GM12878 (cell line): ENCODE measurements around the gene COPG2. TPM values are rescaled to one million over a fixed set of nuclear protein-coding genes. Genes with fewer than 3 reads are reported as not detected.

ENCODE experiments used
- ATAC-seq: fragments of 200-7000 bp; cut with Tn5 transposase; 3 replicates; pipeline ENCODE4 v1.9.1; 2020; ENCODE audit warnings: mild to moderate bottlenecking, moderate library complexity
- BruUV-seq: library from RNA; stranded (reverse); fragments of 400-500 nt; replicated peaks from 2 replicates; lab custom pipeline; 2021; lab: Mats Ljungman, UMichigan
- CTCF ChIA-PET: fragments of 300-600 bp; sonication (Branson Sonifier 250); formaldehyde crosslinking; extraction: SDS; loops from one replicate; lab custom pipeline; 2021; ENCODE audit warnings: inconsistent platforms; lab: Yijun Ruan, JAX
- POLR2A ChIA-PET: fragments of 350-600 bp; formaldehyde crosslinking; extraction: SDS; loops from one replicate; lab custom pipeline; 2021; ENCODE audit warnings: inconsistent platforms; lab: Charles Lee
- RAD21 ChIA-PET: fragments of 300-600 bp; sonication (Branson Sonifier 250); formaldehyde crosslinking; loops from one replicate; lab custom pipeline; 2023; ENCODE audit warnings: antibody characterized with exemption; ENCODE audit not compliant: unreplicated experiment; lab: Charles Lee
- SMC1A ChIA-PET: fragments of 300-600 bp; sonication (Branson Sonifier 250); formaldehyde crosslinking; loops from one replicate; lab custom pipeline; 2023; ENCODE audit not compliant: unreplicated experiment, uncharacterized antibody; lab: Charles Lee
- DNase-seq: peaks from one replicate; pipeline ENCODE4 v3.0.0-alpha.2; 2011; ENCODE audit warnings: low read depth, low spot score
- FAIRE-seq: peaks from 3 replicates; lab custom pipeline; 2011; peaks lifted over from hg19 to GRCh38; lab: Jason Lieb, UNC
- H2AFZ ChIP-seq: 2 replicates; pipeline ENCODE4 v1.6.0; 2011; ENCODE audit warnings: low read depth, low read length, control low read depth; ENCODE audit not compliant: control insufficient read depth
- H3K27ac ChIP-seq: 2 replicates; pipeline ENCODE4 v1.5.1; 2011; ENCODE audit warnings: control low read depth; ENCODE audit not compliant: control insufficient read depth, insufficient read depth
- H3K27me3 ChIP-seq, 2 experiments: replicated peaks in 1 of 2; 2 replicates each; pipeline versions ENCODE4 v1.6.0 to v1.6.1; 2011; ENCODE audit warnings: low read length in 1 of 2; ENCODE audit not compliant: control insufficient read depth in 2 of 2, insufficient read depth in 2 of 2
- H3K36me3 ChIP-seq, 2 experiments: 2 replicates each; pipeline ENCODE4 v1.5.1; 2011; ENCODE audit warnings: low read length in 1 of 2; ENCODE audit not compliant: control insufficient read depth in 2 of 2, insufficient read depth in 2 of 2
- H3K4me1 ChIP-seq: 2 replicates; pipeline ENCODE4 v1.6.1; 2011; ENCODE audit warnings: mild to moderate bottlenecking, low read length, moderate library complexity, mixed read lengths; ENCODE audit not compliant: control insufficient read depth, insufficient read depth
- H3K4me2 ChIP-seq: 2 replicates; pipeline ENCODE4 v1.6.0; 2011; ENCODE audit warnings: control low read depth; ENCODE audit not compliant: control insufficient read depth, insufficient read depth
- H3K4me3 ChIP-seq: fragments of 200-600 bp; sonication (generic); 2 replicates; pipeline ENCODE4 v1.5.1; 2016
- H3K79me2 ChIP-seq: 2 replicates; pipeline ENCODE4 v1.6.0; 2011; ENCODE audit warnings: low read length; ENCODE audit not compliant: control insufficient read depth, insufficient read depth
- H3K9ac ChIP-seq: 2 replicates; pipeline ENCODE4 v1.8.0; 2011; ENCODE audit warnings: low read length, control low read depth, mixed read lengths; ENCODE audit not compliant: control insufficient read depth, insufficient read depth
- H3K9me3 ChIP-seq: replicated peaks from 3 replicates; pipeline ENCODE4 v1.5.1; 2011; ENCODE audit warnings: mild to moderate bottlenecking, low read length; ENCODE audit not compliant: control insufficient read depth, insufficient read depth
- H4K20me1 ChIP-seq: 2 replicates; pipeline ENCODE4 v1.6.0; 2011; ENCODE audit not compliant: control insufficient read depth, insufficient read depth
- ASH2L ChIP-seq: fragments of 300-600, 200-600 bp; sonication (generic); IDR thresholded peaks from 2 replicates; pipeline ENCODE4 v1.6.1; 2017; ENCODE audit warnings: low read depth, mild to moderate bottlenecking, borderline replicate concordance
- EED ChIP-seq: sonication (generic); IDR thresholded peaks from 2 replicates; pipeline ENCODE4 v1.6.1; 2016; ENCODE audit warnings: antibody characterized with exemption, low read depth
- EZH2 ChIP-seq: IDR thresholded peaks from 2 replicates; pipeline ENCODE4 v1.6.1; 2012; ENCODE audit warnings: low read depth, mild to moderate bottlenecking, control low read depth, inconsistent platforms, low read length, borderline replicate concordance; ENCODE audit not compliant: control insufficient read depth
- FOXM1 ChIP-seq: IDR thresholded peaks from 2 replicates; pipeline ENCODE4 v1.6.1; 2012; ENCODE audit warnings: low read depth, mild to moderate bottlenecking, inconsistent platforms, low read length, moderate library complexity
- GATAD2B ChIP-seq: fragments of 450-650 bp; conservative IDR thresholded peaks from 2 replicates; pipeline ENCODE4 v1.6.1; 2017; ENCODE audit warnings: low read depth, mild to moderate bottlenecking, moderate library complexity
- KAT2A ChIP-seq: conservative IDR thresholded peaks from 2 replicates; pipeline ENCODE4 v1.6.1; 2011; ENCODE audit warnings: low read depth, low read length; ENCODE audit not compliant: control insufficient read depth
- KDM1A ChIP-seq: fragments of 200-600 bp; sonication (generic); IDR thresholded peaks from 2 replicates; pipeline ENCODE4 v1.6.1; 2016; ENCODE audit warnings: borderline replicate concordance
- NKRF ChIP-seq: fragments of 450-650 bp; conservative IDR thresholded peaks from 2 replicates; pipeline ENCODE4 v1.6.1; 2017; ENCODE audit warnings: mild to moderate bottlenecking, moderate library complexity
- RBBP5 ChIP-seq: fragments of 200-600 bp; sonication (generic); conservative IDR thresholded peaks from 2 replicates; pipeline ENCODE4 v1.6.1; 2016
- SIX5 ChIP-seq: IDR thresholded peaks from 2 replicates; pipeline ENCODE4 v1.6.1; 2011; ENCODE audit warnings: mild to moderate bottlenecking, low read depth, low read length, moderate library complexity; ENCODE audit not compliant: severe bottlenecking
- ZNF274 ChIP-seq: IDR thresholded peaks from one replicate; pipeline ENCODE4 v1.8.0; 2011; ENCODE audit not compliant: insufficient read length, insufficient read depth
- ZSCAN29 ChIP-seq: fragments of 450-650 bp; IDR thresholded peaks from 2 replicates; pipeline ENCODE4 v1.6.1; 2017; ENCODE audit warnings: mild to moderate bottlenecking, moderate library complexity
- ZZZ3 ChIP-seq: IDR thresholded peaks from 2 replicates; pipeline ENCODE4 v1.6.1; 2011; ENCODE audit warnings: low read depth; ENCODE audit not compliant: control insufficient read depth, insufficient read length
- WGBS: methylation state at CpG from one replicate; pipeline ENCODE4 v1.1.6; 2016; ENCODE audit warnings: low lambda C conversion rate; ENCODE audit not compliant: insufficient replicate concordance, insufficient coverage; ENCODE audit errors: missing lambda C conversion rate; 5-methylcytosine and 5-hydroxymethylcytosine counted together
- in situ Hi-C: fragments of 300-500 bp; cut with MboI; formaldehyde crosslinking; loops from 9 replicates; pipeline ENCODE4 v1.14.3; 2018; ENCODE audit warnings: mixed read lengths
- intact Hi-C: fragments of 100-400 bp; cut with micrococcal nuclease; formaldehyde crosslinking; loops from one replicate; pipeline ENCODE4 v1.14.2; 2022; ENCODE audit not compliant: unreplicated experiment
- polyA plus RNA-seq, 11 experiments: library from polyadenylated mRNA; depleted of rRNA in 4 of 11; unstranded in 6 of 11; stranded (reverse) in 5 of 11; fragments of >200 nt; fragmentation: Nextera tagmentation in 4 of 11; fragmentation: Illumina TruSeq in 1 of 11; extraction: Ambion mirVana in 4 of 11; extraction: Trizol in 1 of 11; gene quantifications; 1 replicate in 1 of 11; 2 replicates in 10 of 11; pipeline versions ENCODE4 v1.2.1 to v1.2.3, GENCODE V29; 2011 to 2016; ENCODE audit warnings: inconsistent platforms in 2 of 11, missing spikeins in 2 of 11, low read depth in 1 of 11
- total RNA-seq, 4 experiments: library from RNA; depleted of rRNA in 3 of 4; stranded (reverse); fragments of >200 nt in 3 of 4; fragmentation: Illumina TruSeq in 1 of 4; extraction: Trizol in 1 of 4; gene quantifications; 2 replicates each; pipeline versions ENCODE4 v1.2.1 to v1.2.3, GENCODE V29; 2013 to 2021
- TF ChIP-seq, protein P1 (sequence below): IDR thresholded peaks from 2 replicates; pipeline ENCODE4 v1.6.1; 2012; ENCODE audit warnings: mild to moderate bottlenecking, low read depth, low read length
- TF ChIP-seq, protein P2 (sequence below): IDR thresholded peaks from 2 replicates; pipeline ENCODE4 v1.6.1; 2012; ENCODE audit warnings: low read depth, low read length, improper control_type of control experiment

COPG2 gene
- total and polyA plus RNA-seq, 10 of the 15 experiments (the other 5 are each of a cell fraction or from before 2014, with no cell fraction given) = 3.4 to 37.8 (median 16.7) TPM

GRCh38 chr7:130699686-130700085, 31.1 kb upstream of the COPG2 start:
- Histone ChIP-seq H3K36me3 (no peaks in the 10 kb centered on the region), H3K4me1 (no peaks in the 10 kb centered on the region), H3K9me3 (no peaks in the 10 kb centered on the region), H4K20me1 (no peaks in the 10 kb centered on the region), H2AFZ (no peak overlapping the region), H3K27me3 (no peaks in the 10 kb centered on the region), H3K4me3 (no peak overlapping the region), H3K9ac (no peak overlapping the region), H3K27ac (no peak overlapping the region), H3K79me2 (no peaks in the 10 kb centered on the region), H3K4me2 (no peak overlapping the region)
- ChIA-PET CTCF (no interaction called here), RAD21 (no interaction called here), SMC1A (no interaction called here), POLR2A (no interaction called here)
- 51% methylated on average over 4 of the region's 4 CpGs for WGBS
- TF ChIP-seq ZSCAN29 = no peak
- TF ChIP-seq, protein P1, sequence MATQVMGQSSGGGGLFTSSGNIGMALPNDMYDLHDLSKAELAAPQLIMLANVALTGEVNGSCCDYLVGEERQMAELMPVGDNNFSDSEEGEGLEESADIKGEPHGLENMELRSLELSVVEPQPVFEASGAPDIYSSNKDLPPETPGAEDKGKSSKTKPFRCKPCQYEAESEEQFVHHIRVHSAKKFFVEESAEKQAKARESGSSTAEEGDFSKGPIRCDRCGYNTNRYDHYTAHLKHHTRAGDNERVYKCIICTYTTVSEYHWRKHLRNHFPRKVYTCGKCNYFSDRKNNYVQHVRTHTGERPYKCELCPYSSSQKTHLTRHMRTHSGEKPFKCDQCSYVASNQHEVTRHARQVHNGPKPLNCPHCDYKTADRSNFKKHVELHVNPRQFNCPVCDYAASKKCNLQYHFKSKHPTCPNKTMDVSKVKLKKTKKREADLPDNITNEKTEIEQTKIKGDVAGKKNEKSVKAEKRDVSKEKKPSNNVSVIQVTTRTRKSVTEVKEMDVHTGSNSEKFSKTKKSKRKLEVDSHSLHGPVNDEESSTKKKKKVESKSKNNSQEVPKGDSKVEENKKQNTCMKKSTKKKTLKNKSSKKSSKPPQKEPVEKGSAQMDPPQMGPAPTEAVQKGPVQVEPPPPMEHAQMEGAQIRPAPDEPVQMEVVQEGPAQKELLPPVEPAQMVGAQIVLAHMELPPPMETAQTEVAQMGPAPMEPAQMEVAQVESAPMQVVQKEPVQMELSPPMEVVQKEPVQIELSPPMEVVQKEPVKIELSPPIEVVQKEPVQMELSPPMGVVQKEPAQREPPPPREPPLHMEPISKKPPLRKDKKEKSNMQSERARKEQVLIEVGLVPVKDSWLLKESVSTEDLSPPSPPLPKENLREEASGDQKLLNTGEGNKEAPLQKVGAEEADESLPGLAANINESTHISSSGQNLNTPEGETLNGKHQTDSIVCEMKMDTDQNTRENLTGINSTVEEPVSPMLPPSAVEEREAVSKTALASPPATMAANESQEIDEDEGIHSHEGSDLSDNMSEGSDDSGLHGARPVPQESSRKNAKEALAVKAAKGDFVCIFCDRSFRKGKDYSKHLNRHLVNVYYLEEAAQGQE = no peak
- no peak for TF ChIP-seq ZZZ3
- no peak for TF ChIP-seq RBBP5
- no peak for TF ChIP-seq NKRF
- no peak for TF ChIP-seq ASH2L
- no peak for TF ChIP-seq EZH2
- TF ChIP-seq FOXM1 = no peak
- no peak for TF ChIP-seq KAT2A
- TF ChIP-seq, protein P2, sequence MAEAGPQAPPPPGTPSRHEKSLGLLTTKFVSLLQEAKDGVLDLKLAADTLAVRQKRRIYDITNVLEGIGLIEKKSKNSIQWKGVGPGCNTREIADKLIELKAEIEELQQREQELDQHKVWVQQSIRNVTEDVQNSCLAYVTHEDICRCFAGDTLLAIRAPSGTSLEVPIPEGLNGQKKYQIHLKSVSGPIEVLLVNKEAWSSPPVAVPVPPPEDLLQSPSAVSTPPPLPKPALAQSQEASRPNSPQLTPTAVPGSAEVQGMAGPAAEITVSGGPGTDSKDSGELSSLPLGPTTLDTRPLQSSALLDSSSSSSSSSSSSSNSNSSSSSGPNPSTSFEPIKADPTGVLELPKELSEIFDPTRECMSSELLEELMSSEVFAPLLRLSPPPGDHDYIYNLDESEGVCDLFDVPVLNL = no peak
- no peak for TF ChIP-seq EED
- TF ChIP-seq SIX5 = no peak
- no peak for TF ChIP-seq KDM1A
- TF ChIP-seq GATAD2B = no peak
- TF ChIP-seq ZNF274 = no peak
- DNase-seq = no peak
- in situ Hi-C loops = no loop called here
- no peak for FAIRE-seq
- intact Hi-C loops = loop anchor here (5.0 kb wide), 1 partner anchor 457 kb away; no protein-coding TSS in a partner anchor
- no TSS peak for BruUV-seq
- ATAC-seq = no peak
